B cell (primary cell): ENCODE data around the gene KLF7. TPM values are rescaled to one million over a fixed set of nuclear protein-coding genes. Genes with fewer than 3 reads are reported as not detected.

Source experiments
- ATAC-seq: fragments of 200-7000 bp; cut with Tn5 transposase; one replicate; pipeline ENCODE4 v1.10.0; 2021; ENCODE audit warnings: low read depth, mild to moderate bottlenecking, moderate number of reproducible peaks, moderate library complexity
- CTCF ChIA-PET: fragments of 350-600 bp; sonication (Branson Sonifier 250); formaldehyde crosslinking; loops from one replicate; lab custom pipeline; 2021; ENCODE audit warnings: antibody characterized with exemption, inconsistent platforms; lab: Charles Lee
- POLR2A ChIA-PET: fragments of 350-600 bp; sonication (Branson Sonifier 250); formaldehyde crosslinking; loops from one replicate; lab custom pipeline; 2021; ENCODE audit warnings: antibody characterized with exemption; lab: Charles Lee
- DNase-seq: peaks from one replicate; pipeline ENCODE4 v3.0.0; 2013
- H2AFZ ChIP-seq: 2 replicates; pipeline ENCODE4 v1.6.1; 2012; ENCODE audit warnings: mild to moderate bottlenecking, low read depth, low read length; ENCODE audit not compliant: insufficient read depth, poor library complexity, severe bottlenecking
- H3K27ac ChIP-seq, 2 donors: 1 replicate in 1 of 2; 2 replicates in 1 of 2; pipeline ENCODE4 v1.5.1; 2012 to 2013; ENCODE audit warnings: low read length in 2 of 2, mild to moderate bottlenecking in 2 of 2, moderate library complexity in 1 of 2
- H3K27me3 ChIP-seq, 4 experiments: fragments of 200-600 bp in 1 of 4; sonication (generic) in 1 of 4; replicated peaks in 1 of 4; 1 replicate in 2 of 4; 2 replicates in 2 of 4; pipeline versions ENCODE4 v1.6.1 to v1.7.0; 2013 to 2016; ENCODE audit warnings: low read length in 3 of 4, mild to moderate bottlenecking in 2 of 4, mixed read lengths in 1 of 4, moderate library complexity in 1 of 4; ENCODE audit not compliant: insufficient read depth in 4 of 4, control insufficient read depth in 3 of 4; ENCODE audit errors: control extremely low read depth in 1 of 4
- H3K36me3 ChIP-seq, 2 experiments: replicated peaks in 1 of 2; 1 replicate in 1 of 2; 2 replicates in 1 of 2; pipeline versions ENCODE4 v1.6.1 to v1.7.1; 2013; ENCODE audit warnings: low read length in 1 of 2; ENCODE audit not compliant: insufficient read depth in 2 of 2, control insufficient read depth in 1 of 2; ENCODE audit errors: control extremely low read depth in 1 of 2, extremely low read depth in 1 of 2
- H3K4me1 ChIP-seq, 2 donors: fragments of 200-600 bp in 1 of 2; sonication (generic) in 1 of 2; 1 replicate in 1 of 2; 2 replicates in 1 of 2; pipeline versions ENCODE4 v1.5.1 to v1.6.1; 2013 to 2017; ENCODE audit warnings: low read length in 2 of 2; ENCODE audit not compliant: control insufficient read depth in 2 of 2, insufficient read depth in 2 of 2
- H3K4me2 ChIP-seq: replicated peaks from 2 replicates; pipeline ENCODE3; 2012; ENCODE audit warnings: mild to moderate bottlenecking, low read depth, low read length; ENCODE audit not compliant: poor library complexity, severe bottlenecking
- H3K4me3 ChIP-seq, 5 experiments: fragments of 200-600 bp in 1 of 5; sonication (generic) in 1 of 5; 1 replicate in 3 of 5; 2 replicates in 2 of 5; pipeline versions ENCODE4 v1.5.1 to v1.7.0; 2011 to 2016; ENCODE audit warnings: low read length in 4 of 5, mild to moderate bottlenecking in 4 of 5, low read depth in 2 of 5, control low read depth in 1 of 5, moderate library complexity in 1 of 5; ENCODE audit not compliant: insufficient read depth in 1 of 5; ENCODE audit errors: control extremely low read depth in 1 of 5, extremely low read depth in 1 of 5
- H3K79me2 ChIP-seq: fragments of 200-600 bp; sonication (generic); one replicate; pipeline ENCODE4 v1.6.0; 2016; ENCODE audit warnings: low read length; ENCODE audit not compliant: control insufficient read depth, insufficient read depth
- H3K9ac ChIP-seq: fragments of 200-600 bp; sonication (generic); 2 replicates; pipeline ENCODE4 v1.6.1; 2017; ENCODE audit warnings: mild to moderate bottlenecking, low read length, moderate library complexity
- H3K9me3 ChIP-seq, 3 donors: one replicate each; pipeline versions ENCODE4 v1.6.1 to v1.7.1; 2013; ENCODE audit warnings: low read length in 2 of 3; ENCODE audit not compliant: control insufficient read depth in 2 of 3, insufficient read depth in 1 of 3; ENCODE audit errors: control extremely low read depth in 1 of 3
- H4K20me1 ChIP-seq: 2 replicates; pipeline ENCODE4 v1.6.0; 2012; ENCODE audit warnings: mild to moderate bottlenecking, low read length; ENCODE audit not compliant: insufficient read depth, control insufficient read depth, poor library complexity, severe bottlenecking
- H3K27ac Mint-ChIP-seq: one replicate; pipeline ENCODE4 v1.8.0; 2021; ENCODE audit warnings: mixed read lengths
- H3K27me3 Mint-ChIP-seq: one replicate; pipeline ENCODE4 v1.8.0; 2021; ENCODE audit warnings: mixed read lengths
- H3K4me1 Mint-ChIP-seq: one replicate; pipeline ENCODE4 v1.8.0; 2021; ENCODE audit warnings: mixed read lengths
- H3K4me3 Mint-ChIP-seq: one replicate; pipeline ENCODE4 v1.8.0; 2021; ENCODE audit warnings: mixed read lengths
- H3K9me3 Mint-ChIP-seq: one replicate; pipeline ENCODE4 v1.8.0; 2022; ENCODE audit warnings: mixed read lengths; ENCODE audit not compliant: insufficient read depth
- CTCF ChIP-seq: fragments of 200-600 bp; IDR thresholded peaks from one replicate; pipeline ENCODE4 v1.8.0; 2022; ENCODE audit warnings: antibody characterized with exemption, mild to moderate bottlenecking
- EZH2 ChIP-seq: IDR thresholded peaks from 2 replicates; pipeline ENCODE4 v1.6.1; 2012; ENCODE audit warnings: borderline replicate concordance, low read depth, mild to moderate bottlenecking, moderate library complexity, low read length; ENCODE audit not compliant: insufficient read depth, poor library complexity, severe bottlenecking
- WGBS: methylation state at CpG from one replicate; pipeline ENCODE4 v1.1.5; 2013; ENCODE audit warnings: missing lambda C conversion rate; ENCODE audit not compliant: insufficient coverage; 5-methylcytosine and 5-hydroxymethylcytosine counted together
- intact Hi-C: fragments of 100-400 bp; cut with micrococcal nuclease; formaldehyde crosslinking; loops from one replicate; pipeline ENCODE4 v1.10.0; 2022
- polyA plus RNA-seq: library from polyadenylated mRNA; depleted of rRNA; stranded (reverse); fragments of >200 nt; gene quantifications from 2 replicates; pipeline ENCODE4 v1.2.3, GENCODE V29; 2012
- total RNA-seq, 2 donors: library from RNA; stranded (reverse); fragments of 120-200 nt in 1 of 2; gene quantifications; 1 replicate in 1 of 2; 2 replicates in 1 of 2; pipeline versions ENCODE4 v1.2.3 to v1.2.4, GENCODE V29; 2013 to 2022

KLF7 gene
- total and polyA plus RNA-seq, 2 donors (not counting 1 experiment from before 2014, with no cell fraction given): 46.2 to 93.2 TPM

- peaks cover 94% of the 10 kb centered on the region for H3K79me2 ChIP-seq
- H3K4me2 ChIP-seq: no peak overlapping the region
- H2AFZ ChIP-seq: no peak overlapping the region
- ChIA-PET POLR2A (no interaction called here), CTCF (interaction anchor here (1.9 to 2.8 kb wide), 2 partner anchors 8 to 11 kb away, joined by 7 to 13 read pairs; no protein-coding TSS in a partner anchor)
- intact Hi-C loops: loop anchor here (2.0 kb wide), 1 partner anchor 15 kb away; no protein-coding TSS in a partner anchor
- Mint-ChIP-seq H3K9me3 (no peaks in the 10 kb centered on the region), H3K27ac (peak overlapping the region; percentile 4), H3K4me3 (no peak overlapping the region), H3K4me1 (peaks cover 60% of the 10 kb centered on the region), H3K27me3 (no peaks in the 10 kb centered on the region)
- peaks cover 30 to 34% of the 10 kb centered on the region in 2 donors for H3K4me1 ChIP-seq
- peaks cover 40% of the 10 kb centered on the region for H4K20me1 ChIP-seq
- no peak overlapping the region for H3K9ac ChIP-seq
- H3K27me3 ChIP-seq: no peaks in the 10 kb centered on the region
- H3K4me3 ChIP-seq: no peak overlapping the region
- no peaks in the 10 kb centered on the region for H3K9me3 ChIP-seq
- H3K36me3 ChIP-seq: peaks cover 0 to under 1% of the 10 kb centered on the region in 2 experiments
- no peak overlapping the region for H3K27ac ChIP-seq
- no peak for TF ChIP-seq EZH2
- TF ChIP-seq CTCF: no peak
- no CpG with 5 or more reads among the region's 2 CpGs for WGBS
- ATAC-seq (no peak), DNase-seq (no peak)
Observed at GRCh38 chr2:207131594-207131993, 34.2 kb downstream of the KLF7 start.

GRCh38 chr2:207130958-207131521, 34.7 kb downstream of the KLF7 start:
- TF ChIP-seq CTCF (no peak), EZH2 (no peak)
- H2AFZ ChIP-seq: no peak overlapping the region
- no peaks in the 10 kb centered on the region for H3K27me3 Mint-ChIP-seq
- no peaks in the 10 kb centered on the region for H3K9me3 Mint-ChIP-seq
- CTCF ChIA-PET: interaction anchor here (2.8 kb wide), 1 partner anchor 11 kb away, joined by 13 read pairs; no protein-coding TSS in a partner anchor
- intact Hi-C loops: loop anchor here (2.0 kb wide), 1 partner anchor 14 kb away; no protein-coding TSS in a partner anchor
- no peak overlapping the region for H3K27ac ChIP-seq
- no peaks in the 10 kb centered on the region for H3K9me3 ChIP-seq
- no peak overlapping the region for H3K9ac ChIP-seq
- H3K4me3 Mint-ChIP-seq: no peak overlapping the region
- WGBS: 100% methylated on average over 1 of the region's 2 CpGs
- H3K27ac Mint-ChIP-seq: no peak overlapping the region
- H3K79me2 ChIP-seq: peaks cover 94% of the 10 kb centered on the region
- no peak overlapping the region for H3K4me2 ChIP-seq
- DNase-seq (no peak), ATAC-seq (no peak)
- H4K20me1 ChIP-seq: peaks cover 35% of the 10 kb centered on the region
- no peak overlapping the region for H3K4me3 ChIP-seq
- H3K4me1 ChIP-seq: peaks cover 24 to 28% of the 10 kb centered on the region in 2 donors
- H3K36me3 ChIP-seq: no peaks in the 10 kb centered on the region
- POLR2A ChIA-PET: no interaction called here
- no peaks in the 10 kb centered on the region for H3K27me3 ChIP-seq
- peaks cover 58% of the 10 kb centered on the region for H3K4me1 Mint-ChIP-seq
